ENCODE data around the gene PDHX. TPM values are rescaled to one million over a fixed set of nuclear protein-coding genes. Genes with fewer than 3 reads are reported as not detected.

The PDHX gene
- polyA plus RNA-seq, 3 donors = 9.3 to 19.5 (median 17.5) TPM

- Mint-ChIP-seq H3K27me3 (ENCODE audit: low read depth in 3 of 3) (no peaks in the 10 kb centered on the region), H3K4me1 (peaks cover 9% of the 10 kb centered on the region), H3K4me3 (no peak overlapping the region), H3K27ac (no peak overlapping the region), H3K36me3 (peaks cover 35 to 41% of the 10 kb centered on the region in 2 donors), H3K9me3 (no peaks in the 10 kb centered on the region)
- WGBS (ENCODE audit: insufficient coverage) = no CpG with 5 or more reads among the region's 1 CpG
- Histone ChIP-seq H3K9ac (ENCODE audit: insufficient read depth, low read length, poor library complexity, severe bottlenecking) (no peak overlapping the region), H4K20me1 (ENCODE audit: insufficient read depth, low read length) (no peaks in the 10 kb centered on the region), H3K4me1 (ENCODE audit: control insufficient read depth in 1 of 2, insufficient read depth in 2 of 2, low read length in 2 of 2) (peaks cover 8 to 10% of the 10 kb centered on the region in 2 donors), H3K27me3 (ENCODE audit: control insufficient read depth in 2 of 2, insufficient read depth in 2 of 2, low read length in 2 of 2) (no peaks in the 10 kb centered on the region), H3K79me2 (ENCODE audit: insufficient read depth, low read length) (no peaks in the 10 kb centered on the region), H3K4me2 (replicated peaks; ENCODE audit: extremely low read depth, low read length, poor library complexity, severe bottlenecking) (no peak overlapping the region), H3K27ac (ENCODE audit: low read depth in 1 of 2, low read length in 2 of 2) (no peak overlapping the region), H3K4me3 (replicated peaks in 1 of 3; ENCODE audit: low read depth in 2 of 3, low read length in 3 of 3) (no peak overlapping the region), H2AFZ (ENCODE audit: insufficient read depth, low read depth, low read length, poor library complexity, severe bottlenecking) (no peak overlapping the region), H3K36me3 (replicated peaks in 1 of 2; ENCODE audit: control insufficient read depth in 1 of 2, insufficient read depth in 2 of 2, low read length in 2 of 2) (peaks cover 9 to 45% of the 10 kb centered on the region in 2 donors), H3K9me3 (replicated peaks in 1 of 2; ENCODE audit: control insufficient read depth in 1 of 2, insufficient read depth in 1 of 2, low read length in 2 of 2) (no peaks in the 10 kb centered on the region)
- no peak for DNase-seq
- TF ChIP-seq, protein P1, sequence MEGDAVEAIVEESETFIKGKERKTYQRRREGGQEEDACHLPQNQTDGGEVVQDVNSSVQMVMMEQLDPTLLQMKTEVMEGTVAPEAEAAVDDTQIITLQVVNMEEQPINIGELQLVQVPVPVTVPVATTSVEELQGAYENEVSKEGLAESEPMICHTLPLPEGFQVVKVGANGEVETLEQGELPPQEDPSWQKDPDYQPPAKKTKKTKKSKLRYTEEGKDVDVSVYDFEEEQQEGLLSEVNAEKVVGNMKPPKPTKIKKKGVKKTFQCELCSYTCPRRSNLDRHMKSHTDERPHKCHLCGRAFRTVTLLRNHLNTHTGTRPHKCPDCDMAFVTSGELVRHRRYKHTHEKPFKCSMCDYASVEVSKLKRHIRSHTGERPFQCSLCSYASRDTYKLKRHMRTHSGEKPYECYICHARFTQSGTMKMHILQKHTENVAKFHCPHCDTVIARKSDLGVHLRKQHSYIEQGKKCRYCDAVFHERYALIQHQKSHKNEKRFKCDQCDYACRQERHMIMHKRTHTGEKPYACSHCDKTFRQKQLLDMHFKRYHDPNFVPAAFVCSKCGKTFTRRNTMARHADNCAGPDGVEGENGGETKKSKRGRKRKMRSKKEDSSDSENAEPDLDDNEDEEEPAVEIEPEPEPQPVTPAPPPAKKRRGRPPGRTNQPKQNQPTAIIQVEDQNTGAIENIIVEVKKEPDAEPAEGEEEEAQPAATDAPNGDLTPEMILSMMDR (IDR thresholded peaks at IDR 0.05) = no peak
- intact Hi-C loops (cut with micrococcal nuclease) = no loop called here
Measured at GRCh38 chr11:34959770-34960169, 43.4 kb downstream of the PDHX start.

GRCh38 chr11:34960277-34960676 is 43.9 kb downstream of the PDHX start:
- H3K27ac Mint-ChIP-seq = no peak overlapping the region
- Histone ChIP-seq H3K36me3 (replicated peaks in 1 of 2; ENCODE audit: control insufficient read depth in 1 of 2, insufficient read depth in 2 of 2, low read length in 2 of 2) (peaks cover 9 to 49% of the 10 kb centered on the region in 2 donors), H3K4me2 (replicated peaks; ENCODE audit: extremely low read depth, low read length, poor library complexity, severe bottlenecking) (no peak overlapping the region), H3K4me3 (replicated peaks in 1 of 3; ENCODE audit: low read depth in 2 of 3, low read length in 3 of 3) (no peak overlapping the region), H4K20me1 (ENCODE audit: insufficient read depth, low read length) (no peaks in the 10 kb centered on the region), H3K9me3 (replicated peaks in 1 of 2; ENCODE audit: control insufficient read depth in 1 of 2, insufficient read depth in 1 of 2, low read length in 2 of 2) (no peaks in the 10 kb centered on the region), H2AFZ (ENCODE audit: insufficient read depth, low read depth, low read length, poor library complexity, severe bottlenecking) (no peak overlapping the region), H3K27ac (ENCODE audit: low read depth in 1 of 2, low read length in 2 of 2) (no peak overlapping the region), H3K4me1 (ENCODE audit: control insufficient read depth in 1 of 2, insufficient read depth in 2 of 2, low read length in 2 of 2) (peaks cover 8 to 10% of the 10 kb centered on the region in 2 donors), H3K27me3 (ENCODE audit: control insufficient read depth in 2 of 2, insufficient read depth in 2 of 2, low read length in 2 of 2) (no peaks in the 10 kb centered on the region), H3K79me2 (ENCODE audit: insufficient read depth, low read length) (no peaks in the 10 kb centered on the region), H3K9ac (ENCODE audit: insufficient read depth, low read length, poor library complexity, severe bottlenecking) (no peak overlapping the region)
- H3K4me3 Mint-ChIP-seq = no peak overlapping the region
- no peak for DNase-seq
- intact Hi-C loops (cut with micrococcal nuclease) = no loop called here
- TF ChIP-seq, protein P1 (IDR thresholded peaks at IDR 0.05) = no peak
- H3K36me3 Mint-ChIP-seq = peaks cover 35 to 37% of the 10 kb centered on the region in 2 donors
- H3K27me3 Mint-ChIP-seq (ENCODE audit: low read depth in 3 of 3) = no peaks in the 10 kb centered on the region
- no CpG with 5 or more reads among the region's 4 CpGs for WGBS (ENCODE audit: insufficient coverage)
- no peaks in the 10 kb centered on the region for H3K9me3 Mint-ChIP-seq
- peaks cover 9% of the 10 kb centered on the region for H3K4me1 Mint-ChIP-seq
